Measurements from ENCODE around the gene TMEM187.

- TF ChIP-seq TCF12 (IDR thresholded peaks at IDR 0.05; ENCODE audit: low read depth, low read length) (no peak), SMAD1 (IDR thresholded peaks at IDR 0.05; ENCODE audit: low read depth, partially characterized antibody) (no peak), EGR1 (IDR thresholded peaks at IDR 0.05; ENCODE audit: borderline replicate concordance in 1 of 2, low read depth in 2 of 2, low read length in 2 of 2) (no peak), REST (IDR thresholded peaks at IDR 0.05; ENCODE audit: low read depth, low read length) (no peak), RAD51 (IDR thresholded peaks at IDR 0.05) (no peak), FOXK2 (IDR thresholded peaks at IDR 0.05) (no peak)
These were observed 18.5 kb downstream of the TMEM187 start for GRCh38 chrX:153991013-153991580.

Measured in GM12878 (cell line).